A549 (cell line): ENCODE data around the gene PRTG. TPM values are rescaled to one million over a fixed set of nuclear protein-coding genes. Genes with fewer than 3 reads are reported as not detected.

ENCODE experiments used
- ATAC-seq, 2 experiments: fragments of 200-7000 bp in 1 of 2; fragments of >200 bp in 1 of 2; cut with Nextera tagmentation in 1 of 2; cut with Tn5 transposase in 1 of 2; 3 replicates each; pipeline versions ENCODE4 v1.8.0 to v1.9.1; 2018 to 2020; ENCODE audit warnings: mild to moderate bottlenecking in 1 of 2, moderate library complexity in 1 of 2
- CTCF ChIA-PET: fragments of 300-600 bp; sonication (Branson Sonifier 250); formaldehyde crosslinking; extraction: SDS; loops from one replicate; lab custom pipeline; 2021; ENCODE audit warnings: antibody characterized with exemption, inconsistent platforms; lab: Yijun Ruan, JAX
- POLR2A ChIA-PET: fragments of 350-600 bp; formaldehyde crosslinking; extraction: SDS; loops from one replicate; lab custom pipeline; 2021; ENCODE audit warnings: antibody characterized with exemption, inconsistent platforms; lab: Yijun Ruan, JAX
- DNase-seq, 2 experiments: peaks; one replicate each; pipeline versions ENCODE4 v3.0.0 to v3.0.0-alpha.2; 2011 to 2016; ENCODE audit warnings: low read depth in 1 of 2, low spot score in 1 of 2
- FAIRE-seq: peaks from 2 replicates; lab custom pipeline; 2011; peaks lifted over from hg19 to GRCh38; lab: Jason Lieb, UNC
- H3K27ac ChIP-seq, 2 experiments: fragments of >200 bp; sonication (Bioruptor Twin); formaldehyde crosslinking; 3 replicates each; pipeline ENCODE4 v1.5.1; 2016 to 2017
- H3K4me1 ChIP-seq: fragments of >200 bp; sonication (Bioruptor Twin); formaldehyde crosslinking; 3 replicates; pipeline ENCODE4 v1.6.1; 2016
- H3K4me2 ChIP-seq: fragments of >200 bp; sonication (Bioruptor Twin); formaldehyde crosslinking; 3 replicates; pipeline ENCODE4 v1.6.1; 2016
- H3K4me3 ChIP-seq: fragments of >200 bp; sonication (Bioruptor Twin); formaldehyde crosslinking; 3 replicates; pipeline ENCODE4 v1.5.1; 2016
- H3K9me3 ChIP-seq: fragments of >200 bp; sonication (Bioruptor Twin); formaldehyde crosslinking; 3 replicates; pipeline ENCODE4 v1.6.1; 2016
- CTCF ChIP-seq: fragments of >200 bp; sonication (Bioruptor Twin); formaldehyde crosslinking; IDR thresholded peaks from 3 replicates; pipeline ENCODE4 v1.5.1; 2016
- EHF ChIP-seq: fragments of 250-450 bp; sonication (Bioruptor Pico); IDR thresholded peaks from 2 replicates; pipeline ENCODE4 v1.5.0; 2020; ENCODE audit warnings: mild to moderate bottlenecking
- ELK1 ChIP-seq: fragments of 150-350 bp; IDR thresholded peaks from 2 replicates; pipeline ENCODE4 v1.6.1; 2014; ENCODE audit warnings: low read depth, mild to moderate bottlenecking, low read length
- FOSL2 ChIP-seq, 2 experiments: fragments of 450-650 bp in 1 of 2; fragments of >200 bp in 1 of 2; sonication (Bioruptor Twin) in 1 of 2; formaldehyde crosslinking; IDR thresholded peaks; 2 replicates each; pipeline versions ENCODE4 v1.5.0 to v1.6.1; 2016 to 2020; ENCODE audit warnings: mild to moderate bottlenecking in 1 of 2, moderate library complexity in 1 of 2
- HMGXB4 ChIP-seq: fragments of 250-450 bp; sonication (Bioruptor Pico); IDR thresholded peaks from 2 replicates; pipeline ENCODE4 v1.5.0; 2021; ENCODE audit warnings: mild to moderate bottlenecking, moderate library complexity, borderline replicate concordance
- KDM5A ChIP-seq: fragments of 200-600 bp; sonication (generic); IDR thresholded peaks from 2 replicates; pipeline ENCODE4 v1.6.1; 2016; ENCODE audit warnings: antibody characterized with exemption, mild to moderate bottlenecking
- RAD21 ChIP-seq, 2 experiments: fragments of >200 bp in 1 of 2; sonication (Bioruptor Twin) in 1 of 2; formaldehyde crosslinking in 1 of 2; IDR thresholded peaks in 1 of 2; conservative IDR thresholded peaks in 1 of 2; 2 replicates in 1 of 2; 3 replicates in 1 of 2; pipeline ENCODE4 v1.6.1; 2012 to 2018; ENCODE audit warnings: inconsistent platforms in 1 of 2
- RFX5 ChIP-seq: fragments of 450-650 bp; IDR thresholded peaks from 2 replicates; pipeline ENCODE4 v1.7.1; 2014; ENCODE audit warnings: antibody characterized with exemption, mild to moderate bottlenecking, moderate library complexity
- ZC3H11A ChIP-seq: fragments of 450-650 bp; IDR thresholded peaks from 2 replicates; pipeline ENCODE4 v1.6.1; 2014; ENCODE audit warnings: antibody characterized with exemption, mild to moderate bottlenecking
- WGBS: methylation state at CpG from one replicate; pipeline ENCODE4 v1.1.6; 2017; ENCODE audit errors: missing lambda C conversion rate; 5-methylcytosine and 5-hydroxymethylcytosine counted together
- polyA plus RNA-seq, 4 experiments: library from polyadenylated mRNA; depleted of rRNA in 3 of 4; stranded (reverse); fragments of >200 nt; fragmentation: RNase III in 1 of 4; extraction: RNeasy Plus Mini Kit Qiagen cat#74134 plus additional on column Dnase treatment in 1 of 4; gene quantifications; 2 replicates in 3 of 4; 3 replicates in 1 of 4; pipeline ENCODE4 v1.2.3, GENCODE V29; 2011 to 2017

Gene PRTG
- polyA plus RNA-seq, 2 of the 4 experiments (the other 2 are of a cell fraction), result 5.5 to 10.7 TPM

GRCh38 chr15:55791551-55792400, 48.8 kb upstream of the PRTG start:
- H3K27ac ChIP-seq, result 0 out of 6 replicates have a peak overlapping the region, but pooled peaks of 1 of the 2 experiments have one; percentile 8
- DNase-seq (peak in 1 of 2 experiments; percentile 27), ATAC-seq (peak in 1 of 2 experiments; percentile 56; a peak in 3 of 6 replicates), FAIRE-seq (no peak)
- ChIA-PET CTCF (interaction anchor here (0.7 to 1.6 kb wide), 4 partner anchors 16 to 57 kb away, joined by 3 to 5 read pairs (median 3); no protein-coding TSS in a partner anchor), POLR2A (no interaction called here)
- peaks cover 9% of the 10 kb centered on the region; the same call in 2 of the 3 replicates for H3K4me1 ChIP-seq
- no peak overlapping the region for H3K4me3 ChIP-seq
- H3K9me3 ChIP-seq, result peaks cover 13% of the 10 kb centered on the region; the same call in 1 of the 3 replicates
- peak overlapping the region; percentile 17; the same call in 1 of the 3 replicates for H3K4me2 ChIP-seq
- no peak for TF ChIP-seq ELK1
- TF ChIP-seq ZC3H11A, result no peak
- no peak for TF ChIP-seq RFX5
- no peak for TF ChIP-seq CTCF
- TF ChIP-seq RAD21 (conservative IDR thresholded peaks at IDR 0.05 in 1 of 2, IDR thresholded peaks at IDR 0.05 in 1 of 2), result no peak
- no peak for TF ChIP-seq FOSL2 (IDR thresholded peaks at IDR 0.05)
- no peak for TF ChIP-seq FOSL2 (CRISPR knock-in tag; IDR thresholded peaks at IDR 0.05)
- TF ChIP-seq HMGXB4 (CRISPR knock-in tag), result no peak
- TF ChIP-seq EHF (CRISPR knock-in tag), result no peak
- TF ChIP-seq, all 56 proteins: peak for 0
- WGBS, result 80% methylated on average over 3 of the region's 3 CpGs

- POLR2A ChIA-PET, result interaction anchor here (0.9 kb wide), 1 partner anchor 20 kb away, joined by 3 read pairs; no protein-coding TSS in a partner anchor
- H3K4me3 ChIP-seq, result no peak overlapping the region
- 58% methylated on average over 8 of the region's 8 CpGs for WGBS
- DNase-seq, result peak in 1 of 2 experiments; percentile 56
- TF ChIP-seq KDM5A (no peak), RAD21 (conservative IDR thresholded peaks at IDR 0.05 in 1 of 2, IDR thresholded peaks at IDR 0.05 in 1 of 2) (peak; percentile 37 to 50; a peak in 4 of 5 replicates), CTCF (peak; percentile 61)
- peak; percentile 62 to 75; a peak in 5 of 6 replicates for ATAC-seq
- CTCF ChIA-PET, result interaction anchor here (1.0 to 2.3 kb wide), 11 partner anchors 8 to 140 kb away, joined by 3 to 10 read pairs (median 6); no protein-coding TSS in a partner anchor
- H3K27ac ChIP-seq, result no peak overlapping the region
- H3K9me3 ChIP-seq, result peaks cover 7% of the 10 kb centered on the region; the same call in 1 of the 3 replicates
- no peak for FAIRE-seq
- peaks cover 6% of the 10 kb centered on the region; the same call in 2 of the 3 replicates for H3K4me1 ChIP-seq
- no peak overlapping the region for H3K4me2 ChIP-seq
Observed at GRCh38 chr15:55789066-55789660, 46.2 kb upstream of the PRTG start.
